WTC11 (cell line): ENCODE results near the gene USP2.

Experiments
- ATF1 ChIP-seq: sonication (generic); formaldehyde crosslinking; IDR thresholded peaks from 2 replicates; pipeline ENCODE4 v1.8.1; 2023; ENCODE audit warnings: mild to moderate bottlenecking, moderate library complexity, missing genetic modification reagents
- E2F4 ChIP-seq: sonication (generic); formaldehyde crosslinking; IDR thresholded peaks from 2 replicates; pipeline ENCODE4 v1.8.1; 2022; ENCODE audit warnings: low read depth, mild to moderate bottlenecking, moderate library complexity, missing genetic modification reagents, borderline replicate concordance
- IRF1 ChIP-seq: sonication (generic); formaldehyde crosslinking; IDR thresholded peaks from 2 replicates; pipeline ENCODE4 v1.8.0; 2023; ENCODE audit warnings: missing genetic modification reagents
- IRF2 ChIP-seq: sonication (generic); formaldehyde crosslinking; IDR thresholded peaks from 2 replicates; pipeline ENCODE4 v1.8.0; 2022; ENCODE audit warnings: low read depth, missing genetic modification reagents, borderline replicate concordance
- MAX ChIP-seq: sonication (generic); formaldehyde crosslinking; IDR thresholded peaks from 2 replicates; pipeline ENCODE4 v1.8.0; 2022; ENCODE audit warnings: mild to moderate bottlenecking, missing genetic modification reagents
- MYBL2 ChIP-seq: sonication (generic); formaldehyde crosslinking; IDR thresholded peaks from 2 replicates; pipeline ENCODE4 v1.8.1; 2023; ENCODE audit warnings: mild to moderate bottlenecking, moderate library complexity, missing genetic modification reagents
- TEAD4 ChIP-seq: sonication (generic); formaldehyde crosslinking; IDR thresholded peaks from 2 replicates; pipeline ENCODE4 v1.8.0; 2022; ENCODE audit warnings: mild to moderate bottlenecking, missing genetic modification reagents
- ZBTB43 ChIP-seq: sonication (generic); formaldehyde crosslinking; IDR thresholded peaks from 2 replicates; pipeline ENCODE4 v1.8.1; 2023; ENCODE audit warnings: mild to moderate bottlenecking, missing genetic modification reagents
- ZNF263 ChIP-seq: sonication (generic); formaldehyde crosslinking; IDR thresholded peaks from 2 replicates; pipeline ENCODE4 v1.8.1; 2022; ENCODE audit warnings: low read depth, mild to moderate bottlenecking, moderate library complexity, missing genetic modification reagents
- ZNF423 ChIP-seq: fragments of 250-450 bp; sonication (Bioruptor Pico); IDR thresholded peaks from 2 replicates; pipeline ENCODE4 v2.1.2; 2022; ENCODE audit warnings: mild to moderate bottlenecking, moderate library complexity
- ZNF671 ChIP-seq: fragments of 250-450 bp; sonication (Bioruptor Pico); IDR thresholded peaks from 2 replicates; pipeline ENCODE4 v1.8.0; 2021; ENCODE audit warnings: mild to moderate bottlenecking
- TF ChIP-seq, protein P1 (sequence below): fragments of 200-600 bp; IDR thresholded peaks from 2 replicates; pipeline ENCODE4 v1.8.0; 2022; ENCODE audit warnings: antibody characterized with exemption
- TF ChIP-seq, protein P2 (sequence below): sonication (generic); formaldehyde crosslinking; IDR thresholded peaks from 2 replicates; pipeline ENCODE4 v1.8.1; 2022; ENCODE audit warnings: mild to moderate bottlenecking, moderate library complexity, missing genetic modification reagents

DNA sequence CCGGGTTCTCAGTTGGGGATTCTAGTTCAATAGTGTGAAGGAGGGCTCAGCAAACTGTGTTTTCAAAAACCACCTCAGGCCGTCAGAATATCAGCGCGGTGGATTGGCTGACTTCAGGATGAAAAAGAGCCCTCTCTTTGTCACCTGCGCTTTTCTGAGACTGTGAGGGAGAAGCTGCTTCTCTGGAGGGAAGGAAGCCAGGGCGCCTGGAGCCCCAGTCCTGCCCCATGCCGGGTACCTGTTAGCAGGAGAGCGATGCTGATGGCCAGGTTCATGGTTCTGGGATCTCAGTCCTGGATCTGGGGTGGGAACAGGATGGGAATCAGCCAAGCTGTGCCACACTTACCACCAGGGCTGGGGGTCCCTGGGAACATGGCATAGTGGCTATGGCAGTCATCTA, 39.1 kb upstream of the USP2 start:
- no peak for TF ChIP-seq ZNF671 (CRISPR knock-in tag)
- TF ChIP-seq ZNF263 (CRISPR knock-in tag): no peak
- TF ChIP-seq IRF2 (CRISPR knock-in tag): no peak
- TF ChIP-seq, protein P1, sequence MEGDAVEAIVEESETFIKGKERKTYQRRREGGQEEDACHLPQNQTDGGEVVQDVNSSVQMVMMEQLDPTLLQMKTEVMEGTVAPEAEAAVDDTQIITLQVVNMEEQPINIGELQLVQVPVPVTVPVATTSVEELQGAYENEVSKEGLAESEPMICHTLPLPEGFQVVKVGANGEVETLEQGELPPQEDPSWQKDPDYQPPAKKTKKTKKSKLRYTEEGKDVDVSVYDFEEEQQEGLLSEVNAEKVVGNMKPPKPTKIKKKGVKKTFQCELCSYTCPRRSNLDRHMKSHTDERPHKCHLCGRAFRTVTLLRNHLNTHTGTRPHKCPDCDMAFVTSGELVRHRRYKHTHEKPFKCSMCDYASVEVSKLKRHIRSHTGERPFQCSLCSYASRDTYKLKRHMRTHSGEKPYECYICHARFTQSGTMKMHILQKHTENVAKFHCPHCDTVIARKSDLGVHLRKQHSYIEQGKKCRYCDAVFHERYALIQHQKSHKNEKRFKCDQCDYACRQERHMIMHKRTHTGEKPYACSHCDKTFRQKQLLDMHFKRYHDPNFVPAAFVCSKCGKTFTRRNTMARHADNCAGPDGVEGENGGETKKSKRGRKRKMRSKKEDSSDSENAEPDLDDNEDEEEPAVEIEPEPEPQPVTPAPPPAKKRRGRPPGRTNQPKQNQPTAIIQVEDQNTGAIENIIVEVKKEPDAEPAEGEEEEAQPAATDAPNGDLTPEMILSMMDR: no peak
- no peak for TF ChIP-seq IRF1
- TF ChIP-seq, protein P2, sequence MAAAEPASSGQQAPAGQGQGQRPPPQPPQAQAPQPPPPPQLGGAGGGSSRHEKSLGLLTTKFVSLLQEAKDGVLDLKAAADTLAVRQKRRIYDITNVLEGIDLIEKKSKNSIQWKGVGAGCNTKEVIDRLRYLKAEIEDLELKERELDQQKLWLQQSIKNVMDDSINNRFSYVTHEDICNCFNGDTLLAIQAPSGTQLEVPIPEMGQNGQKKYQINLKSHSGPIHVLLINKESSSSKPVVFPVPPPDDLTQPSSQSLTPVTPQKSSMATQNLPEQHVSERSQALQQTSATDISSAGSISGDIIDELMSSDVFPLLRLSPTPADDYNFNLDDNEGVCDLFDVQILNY (CRISPR knock-in tag): no peak
- TF ChIP-seq MYBL2 (CRISPR knock-in tag): no peak
- TF ChIP-seq ATF1 (CRISPR knock-in tag): no peak
- no peak for TF ChIP-seq E2F4 (CRISPR knock-in tag)
- TF ChIP-seq TEAD4 (CRISPR knock-in tag): no peak
- no peak for TF ChIP-seq ZNF423 (CRISPR knock-in tag)
- no peak for TF ChIP-seq MAX (CRISPR knock-in tag)
- TF ChIP-seq ZBTB43 (CRISPR knock-in tag): no peak
